ENCODE measurements around the gene IL22RA1. TPM values are rescaled to one million over a fixed set of nuclear protein-coding genes. Genes with fewer than 3 reads are reported as not detected.

Gene IL22RA1
- total RNA-seq, 4 donors from 2014 or later = 34.7 to 53.1 (median 45.9) TPM

DNA sequence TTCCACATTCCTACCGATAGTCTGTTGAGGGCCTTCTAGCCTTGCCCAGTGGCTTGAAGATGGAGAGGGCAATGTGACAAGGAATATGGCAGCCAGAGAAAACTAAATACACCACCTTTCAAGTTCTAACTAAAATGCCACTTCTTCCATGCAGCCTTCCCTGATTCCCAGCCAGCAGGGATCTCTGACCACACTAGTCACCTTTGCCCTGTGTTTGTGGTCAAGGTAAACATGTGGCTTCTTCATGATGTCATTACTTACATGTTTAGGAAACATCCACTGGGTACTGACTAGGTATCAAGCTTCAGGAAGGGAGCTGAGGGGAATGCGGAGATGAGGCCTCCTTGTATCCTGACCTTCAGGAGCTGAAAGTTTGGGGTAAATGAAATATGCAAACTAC lies 22.6 kb upstream of the IL22RA1 start:
- 96 to 97% methylated on average over 2 of the region's 2 CpGs for WGBS, 2 donors
- TF ChIP-seq, protein P1, sequence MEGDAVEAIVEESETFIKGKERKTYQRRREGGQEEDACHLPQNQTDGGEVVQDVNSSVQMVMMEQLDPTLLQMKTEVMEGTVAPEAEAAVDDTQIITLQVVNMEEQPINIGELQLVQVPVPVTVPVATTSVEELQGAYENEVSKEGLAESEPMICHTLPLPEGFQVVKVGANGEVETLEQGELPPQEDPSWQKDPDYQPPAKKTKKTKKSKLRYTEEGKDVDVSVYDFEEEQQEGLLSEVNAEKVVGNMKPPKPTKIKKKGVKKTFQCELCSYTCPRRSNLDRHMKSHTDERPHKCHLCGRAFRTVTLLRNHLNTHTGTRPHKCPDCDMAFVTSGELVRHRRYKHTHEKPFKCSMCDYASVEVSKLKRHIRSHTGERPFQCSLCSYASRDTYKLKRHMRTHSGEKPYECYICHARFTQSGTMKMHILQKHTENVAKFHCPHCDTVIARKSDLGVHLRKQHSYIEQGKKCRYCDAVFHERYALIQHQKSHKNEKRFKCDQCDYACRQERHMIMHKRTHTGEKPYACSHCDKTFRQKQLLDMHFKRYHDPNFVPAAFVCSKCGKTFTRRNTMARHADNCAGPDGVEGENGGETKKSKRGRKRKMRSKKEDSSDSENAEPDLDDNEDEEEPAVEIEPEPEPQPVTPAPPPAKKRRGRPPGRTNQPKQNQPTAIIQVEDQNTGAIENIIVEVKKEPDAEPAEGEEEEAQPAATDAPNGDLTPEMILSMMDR (IDR thresholded peaks at IDR 0.05) = no peak
- no peak for TF ChIP-seq POLR2A (IDR thresholded peaks at IDR 0.05)
- no peak overlapping the region for H3K4me3 ChIP-seq (ENCODE audit: low read depth, poor library complexity, severe bottlenecking)
- no peak for DNase-seq (ENCODE audit: low spot score in 2 of 2)
- intact Hi-C loops (cut with DNase I; ENCODE audit: low total_unique reads) = no loop called here

DNA sequence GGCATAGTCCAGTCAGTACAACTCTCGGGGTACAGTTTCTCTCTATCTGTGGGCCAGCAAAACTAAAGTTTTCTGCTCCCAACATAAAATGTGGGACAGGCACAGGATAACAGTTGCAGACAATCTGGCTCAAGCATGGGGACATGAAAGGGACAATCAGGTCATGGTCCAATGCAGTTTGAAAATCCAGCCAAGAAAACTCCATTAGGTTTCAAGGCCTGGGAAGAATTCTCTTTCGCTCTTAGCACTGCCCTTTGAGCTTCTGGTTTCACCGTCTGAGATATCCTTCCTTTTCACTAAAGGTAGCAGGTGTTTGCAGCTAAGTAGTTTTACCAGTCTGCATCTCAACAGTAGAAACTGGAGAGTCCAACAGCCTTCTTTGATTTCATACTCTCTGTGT lies 21.1 kb upstream of the IL22RA1 start:
- no peak for DNase-seq (ENCODE audit: low spot score in 2 of 2)
- TF ChIP-seq, protein P1 (IDR thresholded peaks at IDR 0.05) = no peak
- TF ChIP-seq POLR2A (IDR thresholded peaks at IDR 0.05) = no peak
- intact Hi-C loops (cut with DNase I; ENCODE audit: low total_unique reads) = no loop called here
- no peak overlapping the region for H3K4me3 ChIP-seq (ENCODE audit: low read depth, poor library complexity, severe bottlenecking)
- 96 to 99% methylated on average over 3 of the region's 3 CpGs for WGBS, 2 donors

DNA sequence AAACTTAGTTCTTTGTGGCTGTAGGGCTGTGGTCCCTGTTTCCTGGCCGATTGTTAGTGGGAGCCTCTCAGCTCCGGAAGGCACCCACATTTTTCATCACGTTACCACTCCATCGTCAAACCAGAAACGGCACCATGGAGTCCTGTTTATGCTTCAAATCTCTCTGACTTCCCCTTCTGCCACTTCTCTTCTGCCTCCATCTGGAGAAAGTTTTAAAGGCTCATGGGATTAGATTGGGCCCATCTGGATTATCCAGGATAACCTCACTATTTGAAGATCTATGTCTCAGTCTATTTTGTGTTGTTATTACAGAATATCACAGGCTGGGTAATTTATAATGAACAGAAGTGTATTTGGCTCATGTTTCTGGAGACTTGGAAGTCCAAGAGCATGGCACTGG lies 19.3 kb upstream of the IL22RA1 start:
- WGBS, 2 donors = 61 to 82% methylated on average over 5 of the region's 5 CpGs
- no peak for TF ChIP-seq POLR2A (IDR thresholded peaks at IDR 0.05)
- TF ChIP-seq, protein P1 (IDR thresholded peaks at IDR 0.05) = no peak
- intact Hi-C loops (cut with DNase I; ENCODE audit: low total_unique reads) = no loop called here
- H3K4me3 ChIP-seq (ENCODE audit: low read depth, poor library complexity, severe bottlenecking) = no peak overlapping the region
- no peak for DNase-seq (ENCODE audit: low spot score in 2 of 2)

DNA sequence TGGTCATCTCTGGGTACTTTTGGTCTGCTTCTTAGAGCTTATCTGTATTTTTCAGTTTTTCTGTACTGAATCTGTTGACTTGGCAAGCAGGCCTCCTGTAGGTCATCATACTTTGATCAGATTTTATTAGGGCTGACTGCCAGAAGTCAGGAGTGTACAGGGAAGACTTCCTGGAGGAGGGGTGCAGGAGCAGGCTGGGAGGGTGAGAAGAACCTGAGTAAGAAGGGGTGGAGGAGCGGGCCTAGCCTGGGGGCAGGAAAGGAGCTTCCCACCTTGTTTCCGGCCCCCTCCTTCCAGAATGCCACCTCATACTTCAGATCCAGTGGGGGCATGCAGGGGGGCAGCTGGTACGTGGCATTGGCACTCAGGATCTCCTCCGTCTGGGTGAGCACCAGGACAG lies 18.3 kb upstream of the IL22RA1 start:
- intact Hi-C loops (cut with DNase I; ENCODE audit: low total_unique reads) = no loop called here
- WGBS, 2 donors = 83 to 85% methylated on average over 4 of the region's 4 CpGs

DNA sequence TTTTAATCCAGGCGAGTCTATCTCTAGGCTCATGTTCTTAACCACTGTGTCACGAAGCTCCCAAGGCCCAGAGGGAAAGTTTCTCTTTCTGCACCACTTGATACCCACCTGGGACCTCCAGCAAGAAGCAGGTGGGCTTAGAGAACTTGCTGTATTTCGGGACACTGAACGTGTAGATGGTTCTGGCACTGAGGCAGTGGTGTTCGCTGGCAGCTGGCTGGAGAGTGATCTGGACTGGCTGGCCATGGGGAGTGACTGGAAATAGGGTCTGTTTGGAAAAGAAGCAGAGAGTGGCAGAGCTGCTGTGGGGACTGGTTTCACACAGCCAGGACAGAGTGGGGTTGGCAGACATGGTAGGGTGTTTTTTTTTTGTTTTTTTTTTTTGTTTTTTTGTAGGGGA lies 16.4 kb upstream of the IL22RA1 start:
- WGBS, 2 donors = 82 to 85% methylated on average over 5 of the region's 5 CpGs
- no peak for DNase-seq (ENCODE audit: low spot score in 2 of 2)
- TF ChIP-seq, protein P1 (IDR thresholded peaks at IDR 0.05) = no peak
- TF ChIP-seq POLR2A (IDR thresholded peaks at IDR 0.05) = no peak
- H3K4me3 ChIP-seq (ENCODE audit: low read depth, poor library complexity, severe bottlenecking) = no peak overlapping the region
- intact Hi-C loops (cut with DNase I; ENCODE audit: low total_unique reads) = loop anchor here (5.0 kb wide), 1 partner anchor 723 kb away; no protein-coding TSS in a partner anchor

More for the DNA sequence above, 18.3 kb upstream of the IL22RA1 start:
- no peak overlapping the region for H3K4me3 ChIP-seq (ENCODE audit: low read depth, poor library complexity, severe bottlenecking)
- DNase-seq (ENCODE audit: low spot score in 2 of 2) = no peak
- TF ChIP-seq POLR2A (IDR thresholded peaks at IDR 0.05) = no peak
- TF ChIP-seq, protein P1 (IDR thresholded peaks at IDR 0.05) = no peak

DNA sequence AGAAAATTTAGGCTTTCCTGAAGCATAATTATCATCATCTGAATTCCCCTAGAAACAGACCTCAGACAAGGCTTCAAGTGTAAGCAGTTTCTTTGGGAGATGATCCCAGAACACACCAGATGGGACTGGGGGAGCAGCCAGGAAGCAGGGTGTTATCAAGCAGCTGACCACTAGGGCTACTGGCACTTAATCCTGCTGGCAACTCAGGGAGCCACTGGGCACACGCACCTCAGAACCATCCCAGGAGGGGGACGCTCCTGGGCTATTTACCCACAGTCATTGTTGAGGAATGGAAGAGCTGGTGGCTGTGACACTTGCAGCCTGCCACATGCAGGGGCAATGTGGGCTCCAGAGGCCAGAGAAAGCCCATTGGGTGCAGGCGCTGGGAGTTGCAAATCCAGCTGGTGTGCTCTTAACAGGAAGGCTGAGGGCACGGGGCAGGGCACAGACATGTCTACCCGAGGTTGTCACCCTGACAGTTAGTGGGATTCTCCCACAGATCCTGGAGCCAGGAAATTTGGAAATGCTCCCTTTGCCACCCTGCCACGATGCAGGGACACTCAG lies 15.1 kb upstream of the IL22RA1 start:
- peak in 1 of 2 donors; percentile 72 for DNase-seq (ENCODE audit: low spot score in 2 of 2)
- 74 to 80% methylated on average over 5 to 6 of the region's 6 CpGs for WGBS, 2 donors
- intact Hi-C loops (cut with DNase I; ENCODE audit: low total_unique reads) = loop anchor here (5.0 kb wide), 1 partner anchor 724 kb away; no protein-coding TSS in a partner anchor
- H3K4me3 ChIP-seq (ENCODE audit: low read depth, poor library complexity, severe bottlenecking) = no peak overlapping the region
- TF ChIP-seq POLR2A (IDR thresholded peaks at IDR 0.05) = no peak
- TF ChIP-seq, protein P1 (IDR thresholded peaks at IDR 0.05) = no peak

Measured in lower leg skin (tissue), 4 donors.